Astrocyte (in vitro differentiated cells and primary cell): Measurements from ENCODE around the gene FCER1G. TPM values are rescaled to one million over a fixed set of nuclear protein-coding genes. Genes with fewer than 3 reads are reported as not detected.

Experiments
- DNase-seq: peaks from one replicate; pipeline ENCODE4 v3.0.0-alpha.2; 2010; ENCODE audit warnings: low read depth
- FAIRE-seq: peaks from 2 replicates; lab custom pipeline; 2011; peaks lifted over from hg19 to GRCh38; lab: Jason Lieb, UNC
- H2AFZ ChIP-seq: 2 replicates; pipeline ENCODE4 v1.6.0; 2012; ENCODE audit warnings: low read depth, low read length, inconsistent platforms
- H3K27ac ChIP-seq: 2 replicates; pipeline ENCODE4 v1.5.1; 2011; ENCODE audit warnings: low read depth, low read length, inconsistent platforms
- H3K27me3 ChIP-seq: 2 replicates; pipeline ENCODE4 v1.6.0; 2011; ENCODE audit warnings: low read length, inconsistent platforms; ENCODE audit not compliant: insufficient read depth
- H3K36me3 ChIP-seq: 2 replicates; pipeline ENCODE4 v1.5.1; 2011; ENCODE audit warnings: low read length, inconsistent platforms; ENCODE audit not compliant: insufficient read depth
- H3K4me1 ChIP-seq: 2 replicates; pipeline ENCODE4 v1.5.1; 2011; ENCODE audit warnings: low read length, inconsistent platforms; ENCODE audit not compliant: insufficient read depth
- H3K4me2 ChIP-seq: 2 replicates; pipeline ENCODE4 v1.6.0; 2012; ENCODE audit warnings: low read length, inconsistent platforms
- H3K4me3 ChIP-seq: 2 replicates; pipeline ENCODE4 v1.5.1; 2011; ENCODE audit warnings: low read depth, mild to moderate bottlenecking, low read length, inconsistent platforms; ENCODE audit not compliant: insufficient read depth
- H3K79me2 ChIP-seq: 2 replicates; pipeline ENCODE4 v1.6.0; 2012; ENCODE audit warnings: mild to moderate bottlenecking, low read length, inconsistent platforms; ENCODE audit not compliant: insufficient read depth
- H3K9ac ChIP-seq: 2 replicates; pipeline ENCODE4 v1.6.0; 2012; ENCODE audit warnings: mild to moderate bottlenecking, low read length, inconsistent platforms
- H3K9me3 ChIP-seq: 2 replicates; pipeline ENCODE4 v1.5.1; 2012; ENCODE audit warnings: low read depth, mild to moderate bottlenecking, low read length, inconsistent platforms; ENCODE audit not compliant: insufficient read depth
- H4K20me1 ChIP-seq: 2 replicates; pipeline ENCODE4 v1.6.0; 2012; ENCODE audit warnings: low read length, inconsistent platforms; ENCODE audit not compliant: insufficient read depth
- H3K27ac Mint-ChIP-seq: one replicate; pipeline ENCODE4 v1.8.0; 2021; ENCODE audit warnings: mild to moderate bottlenecking, mixed read lengths; ENCODE audit not compliant: unreplicated experiment
- H3K27me3 Mint-ChIP-seq: one replicate; pipeline ENCODE4 v1.8.0; 2021; ENCODE audit warnings: low read depth, mixed read lengths; ENCODE audit not compliant: unreplicated experiment
- H3K36me3 Mint-ChIP-seq: one replicate; pipeline ENCODE4 v1.8.0; 2021; ENCODE audit warnings: low read depth, mixed read lengths; ENCODE audit not compliant: unreplicated experiment
- H3K4me1 Mint-ChIP-seq: one replicate; pipeline ENCODE4 v1.8.0; 2021; ENCODE audit warnings: low read depth, mixed read lengths; ENCODE audit not compliant: unreplicated experiment
- H3K4me3 Mint-ChIP-seq: one replicate; pipeline ENCODE4 v1.8.0; 2021; ENCODE audit warnings: mild to moderate bottlenecking, moderate library complexity, mixed read lengths; ENCODE audit not compliant: unreplicated experiment
- H3K9me3 Mint-ChIP-seq: one replicate; pipeline ENCODE4 v1.8.0; 2021; ENCODE audit warnings: mild to moderate bottlenecking, mixed read lengths; ENCODE audit not compliant: unreplicated experiment
- EZH2 ChIP-seq: IDR thresholded peaks from 2 replicates; pipeline ENCODE4 v1.6.1; 2012; ENCODE audit warnings: mild to moderate bottlenecking, low read length, inconsistent platforms; ENCODE audit not compliant: insufficient read depth
- total RNA-seq: library from RNA; stranded (reverse); gene quantifications from 2 replicates; pipeline ENCODE4 v1.2.1, GENCODE V29; 2021
- TF ChIP-seq, protein P1 (sequence below): IDR thresholded peaks from 2 replicates; pipeline ENCODE4 v1.5.1; 2011; ENCODE audit warnings: low read depth, mild to moderate bottlenecking, inconsistent platforms, low read length, moderate library complexity; ENCODE audit not compliant: insufficient read depth

The FCER1G gene
- total RNA-seq, 1 donor from 2014 or later, result 0.68 TPM

DNA sequence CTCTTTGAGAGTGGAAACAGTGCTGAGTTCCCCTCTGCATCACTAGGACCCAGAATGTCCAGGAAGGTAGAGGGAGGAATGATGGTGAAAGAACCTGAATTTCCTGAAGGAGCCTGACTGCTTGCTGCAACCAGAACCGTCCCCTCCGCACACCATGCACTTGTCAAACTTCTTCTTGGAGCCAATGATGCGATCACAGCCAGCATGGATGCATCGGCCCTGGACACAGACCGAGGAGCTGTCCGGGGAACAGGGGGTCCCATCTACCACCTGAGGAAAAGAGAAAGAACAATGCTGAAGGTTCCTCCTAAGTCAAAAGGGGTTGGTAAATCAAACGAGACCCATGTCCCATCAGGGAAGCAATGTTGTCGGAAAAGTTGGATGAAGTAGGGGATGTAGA lies 23.1 kb upstream of the FCER1G start:
- Histone ChIP-seq H3K4me3 (no peak overlapping the region), H3K9ac (no peak overlapping the region), H3K4me1 (peaks cover 6% of the 10 kb centered on the region), H3K4me2 (no peak overlapping the region), H3K36me3 (no peaks in the 10 kb centered on the region), H3K9me3 (no peaks in the 10 kb centered on the region), H3K27ac (no peak overlapping the region), H3K79me2 (no peaks in the 10 kb centered on the region), H4K20me1 (no peaks in the 10 kb centered on the region), H3K27me3 (no peaks in the 10 kb centered on the region), H2AFZ (no peak overlapping the region)
- Mint-ChIP-seq H3K36me3 (no peaks in the 10 kb centered on the region), H3K4me1 (peaks cover 7% of the 10 kb centered on the region), H3K27me3 (peaks cover 6% of the 10 kb centered on the region), H3K9me3 (no peaks in the 10 kb centered on the region), H3K4me3 (no peak overlapping the region), H3K27ac (no peak overlapping the region)
- TF ChIP-seq EZH2, result no peak
- TF ChIP-seq, protein P1, sequence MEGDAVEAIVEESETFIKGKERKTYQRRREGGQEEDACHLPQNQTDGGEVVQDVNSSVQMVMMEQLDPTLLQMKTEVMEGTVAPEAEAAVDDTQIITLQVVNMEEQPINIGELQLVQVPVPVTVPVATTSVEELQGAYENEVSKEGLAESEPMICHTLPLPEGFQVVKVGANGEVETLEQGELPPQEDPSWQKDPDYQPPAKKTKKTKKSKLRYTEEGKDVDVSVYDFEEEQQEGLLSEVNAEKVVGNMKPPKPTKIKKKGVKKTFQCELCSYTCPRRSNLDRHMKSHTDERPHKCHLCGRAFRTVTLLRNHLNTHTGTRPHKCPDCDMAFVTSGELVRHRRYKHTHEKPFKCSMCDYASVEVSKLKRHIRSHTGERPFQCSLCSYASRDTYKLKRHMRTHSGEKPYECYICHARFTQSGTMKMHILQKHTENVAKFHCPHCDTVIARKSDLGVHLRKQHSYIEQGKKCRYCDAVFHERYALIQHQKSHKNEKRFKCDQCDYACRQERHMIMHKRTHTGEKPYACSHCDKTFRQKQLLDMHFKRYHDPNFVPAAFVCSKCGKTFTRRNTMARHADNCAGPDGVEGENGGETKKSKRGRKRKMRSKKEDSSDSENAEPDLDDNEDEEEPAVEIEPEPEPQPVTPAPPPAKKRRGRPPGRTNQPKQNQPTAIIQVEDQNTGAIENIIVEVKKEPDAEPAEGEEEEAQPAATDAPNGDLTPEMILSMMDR, result no peak
- FAIRE-seq (no peak), DNase-seq (no peak)

GRCh38 chr1:161192476-161193465 lies 22.3 kb upstream of the FCER1G start:
- peaks cover 2% of the 10 kb centered on the region for H3K27me3 Mint-ChIP-seq
- H3K4me2 ChIP-seq, result no peak overlapping the region
- H3K36me3 Mint-ChIP-seq, result no peaks in the 10 kb centered on the region
- peaks cover 12% of the 10 kb centered on the region for H3K4me1 Mint-ChIP-seq
- H3K79me2 ChIP-seq, result no peaks in the 10 kb centered on the region
- H3K9me3 Mint-ChIP-seq, result no peaks in the 10 kb centered on the region
- no peaks in the 10 kb centered on the region for H3K36me3 ChIP-seq
- FAIRE-seq, result no peak
- H3K27ac ChIP-seq, result no peak overlapping the region
- no peak overlapping the region for H3K4me3 Mint-ChIP-seq
- H3K9me3 ChIP-seq, result no peaks in the 10 kb centered on the region
- no peak for TF ChIP-seq EZH2
- TF ChIP-seq, protein P1, result peak; percentile 95
- no peaks in the 10 kb centered on the region for H3K27me3 ChIP-seq
- no peak overlapping the region for H3K9ac ChIP-seq
- peak overlapping the region; percentile 71 for H3K27ac Mint-ChIP-seq
- peaks cover 13% of the 10 kb centered on the region for H3K4me1 ChIP-seq
- no peak overlapping the region for H2AFZ ChIP-seq
- H3K4me3 ChIP-seq, result no peak overlapping the region
- H4K20me1 ChIP-seq, result no peaks in the 10 kb centered on the region
- DNase-seq, result peak; percentile 27
